ENCODE results near the gene BOC.

Gene BOC

GRCh38 chr3:113271594-113272384, 60.4 kb downstream of the BOC start:
- DNase-seq (ENCODE audit: low read depth) = no peak

DNA sequence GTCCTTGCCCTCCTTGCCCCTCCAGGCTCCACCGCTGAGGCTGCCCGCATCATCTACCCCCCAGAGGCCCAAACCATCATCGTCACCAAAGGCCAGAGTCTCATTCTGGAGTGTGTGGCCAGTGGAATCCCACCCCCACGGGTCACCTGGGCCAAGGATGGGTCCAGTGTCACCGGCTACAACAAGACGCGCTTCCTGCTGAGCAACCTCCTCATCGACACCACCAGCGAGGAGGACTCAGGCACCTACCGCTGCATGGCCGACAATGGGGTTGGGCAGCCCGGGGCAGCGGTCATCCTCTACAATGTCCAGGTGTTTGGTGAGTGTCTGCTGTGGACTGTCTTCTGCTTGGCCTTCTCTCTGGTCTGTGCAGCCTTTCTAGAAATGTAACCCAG, 61.0 kb downstream of the BOC start:
- DNase-seq (ENCODE audit: low read depth) = no peak

DNA sequence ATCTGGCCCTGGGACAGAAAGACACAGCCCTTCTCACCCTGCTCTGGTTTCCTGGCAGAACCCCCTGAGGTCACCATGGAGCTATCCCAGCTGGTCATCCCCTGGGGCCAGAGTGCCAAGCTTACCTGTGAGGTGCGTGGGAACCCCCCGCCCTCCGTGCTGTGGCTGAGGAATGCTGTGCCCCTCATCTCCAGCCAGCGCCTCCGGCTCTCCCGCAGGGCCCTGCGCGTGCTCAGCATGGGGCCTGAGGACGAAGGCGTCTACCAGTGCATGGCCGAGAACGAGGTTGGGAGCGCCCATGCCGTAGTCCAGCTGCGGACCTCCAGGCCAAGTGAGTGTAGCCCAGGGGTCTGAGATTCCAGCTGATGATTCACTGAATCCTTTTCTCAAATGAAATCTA, 61.7 kb downstream of the BOC start:
- DNase-seq (ENCODE audit: low read depth) = no peak

DNA sequence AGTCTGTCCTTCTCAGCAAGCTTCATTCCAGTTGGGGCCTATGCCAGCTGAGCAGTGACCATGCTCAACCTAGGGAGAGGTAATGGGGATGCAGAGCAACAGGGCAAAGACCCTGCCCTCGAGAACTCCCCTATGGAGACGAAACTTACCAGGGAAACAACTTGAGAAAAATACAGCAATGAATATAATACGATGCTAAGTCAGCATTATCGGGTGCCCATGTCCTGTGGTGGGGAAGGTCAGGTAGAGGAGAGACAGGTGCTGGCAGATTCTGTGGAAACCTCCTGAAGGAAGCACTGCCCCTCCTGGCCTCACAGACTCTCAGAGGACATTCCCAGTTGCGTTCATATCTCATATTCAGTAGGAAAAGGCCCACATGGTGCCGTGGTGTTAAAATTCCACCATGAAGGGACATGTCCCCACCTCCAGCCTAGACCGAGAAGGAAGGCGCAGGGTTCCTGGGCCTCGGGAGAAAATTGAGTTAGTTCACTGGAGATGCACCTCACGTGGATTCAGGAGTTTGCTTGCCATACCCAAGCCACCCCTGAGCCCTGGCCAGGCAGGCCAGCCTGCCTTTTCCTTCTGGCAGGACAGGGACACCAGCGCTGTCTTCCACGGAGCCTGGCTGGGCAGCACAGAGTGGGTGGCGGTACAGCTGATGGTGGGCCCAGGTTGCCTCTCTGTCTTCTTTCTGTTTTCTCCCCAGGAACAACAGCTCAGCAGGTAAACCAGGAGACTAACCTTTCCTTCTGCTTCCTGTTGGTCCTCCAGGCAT, 62.4 kb downstream of the BOC start:
- no peak for DNase-seq (ENCODE audit: low read depth)

- no peak for DNase-seq (ENCODE audit: low read depth)
These were observed 63.3 kb downstream of the BOC start for GRCh38 chr3:113274425-113275257.

- no peak for DNase-seq (ENCODE audit: low read depth)
These were observed 63.9 kb downstream of the BOC start for GRCh38 chr3:113275258-113275556.

- no peak for DNase-seq (ENCODE audit: low read depth)
These were observed 64.2 kb downstream of the BOC start for GRCh38 chr3:113275583-113275928.

- no peak for DNase-seq (ENCODE audit: low read depth)
These were observed 64.8 kb downstream of the BOC start for GRCh38 chr3:113275929-113276750.

DNA sequence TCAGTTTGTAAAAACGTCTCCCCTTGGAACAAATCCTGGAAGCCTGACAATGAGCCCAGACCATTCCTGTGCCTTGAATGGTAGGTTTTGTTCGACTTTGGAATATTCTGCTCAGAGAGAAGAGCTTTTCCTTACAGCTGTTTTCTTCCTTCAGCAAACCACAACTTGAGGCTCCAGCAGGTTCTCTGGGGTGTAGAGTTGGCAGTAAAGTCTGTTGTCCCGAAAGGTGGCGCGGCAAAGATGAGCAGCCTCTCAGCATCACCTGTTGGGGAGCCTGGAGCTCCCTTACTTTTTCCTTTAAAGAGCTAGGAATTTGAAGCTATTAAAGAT, 65.4 kb downstream of the BOC start:
- no peak for DNase-seq (ENCODE audit: low read depth)

- no peak for DNase-seq (ENCODE audit: low read depth)
These were observed 66.1 kb downstream of the BOC start for GRCh38 chr3:113277414-113277813.

DNA sequence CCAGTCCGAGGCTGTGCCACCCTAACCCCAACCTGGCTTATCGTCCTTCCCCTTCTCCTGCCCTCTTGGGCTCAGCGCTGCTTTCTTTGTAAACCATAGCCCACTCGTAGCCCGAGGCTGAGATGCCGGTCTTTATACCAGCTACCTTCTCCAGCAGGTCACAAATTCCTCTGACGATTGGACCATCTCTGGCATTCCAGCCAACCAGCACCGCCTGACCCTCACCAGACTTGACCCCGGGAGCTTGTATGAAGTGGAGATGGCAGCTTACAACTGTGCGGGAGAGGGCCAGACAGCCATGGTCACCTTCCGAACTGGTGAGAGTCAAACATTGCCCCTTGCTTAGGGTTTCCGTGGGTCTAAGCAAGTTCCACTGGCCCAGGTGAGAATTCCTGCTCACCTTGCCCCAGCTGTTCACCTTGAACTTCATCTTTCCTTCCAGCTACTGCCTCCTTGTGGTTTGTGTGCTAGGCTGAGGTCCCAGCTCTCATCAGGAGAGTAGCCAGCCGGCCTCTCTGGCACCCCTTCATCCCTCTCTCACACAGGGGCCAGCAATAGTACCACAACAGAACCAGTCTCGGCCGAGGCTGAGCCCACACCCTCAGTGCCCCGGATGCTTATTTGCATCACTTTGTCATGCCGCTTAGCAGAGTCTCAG, 66.7 kb downstream of the BOC start:
- DNase-seq (ENCODE audit: low read depth) = no peak

DNA sequence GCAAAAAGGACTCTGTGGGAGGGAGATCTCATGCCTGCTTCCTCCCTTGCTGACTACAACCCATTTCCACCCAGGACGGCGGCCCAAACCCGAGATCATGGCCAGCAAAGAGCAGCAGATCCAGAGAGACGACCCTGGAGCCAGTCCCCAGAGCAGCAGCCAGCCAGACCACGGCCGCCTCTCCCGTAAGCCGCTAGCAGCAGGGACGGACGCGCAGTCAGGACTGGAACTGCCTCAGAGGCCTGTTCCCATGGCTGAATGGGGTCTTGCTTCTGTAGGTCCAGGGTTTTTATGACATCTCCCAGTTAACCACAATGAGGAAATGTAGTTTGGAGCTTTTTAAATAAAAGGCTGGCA, 67.2 kb downstream of the BOC start:
- DNase-seq (ENCODE audit: low read depth) = no peak

DNA sequence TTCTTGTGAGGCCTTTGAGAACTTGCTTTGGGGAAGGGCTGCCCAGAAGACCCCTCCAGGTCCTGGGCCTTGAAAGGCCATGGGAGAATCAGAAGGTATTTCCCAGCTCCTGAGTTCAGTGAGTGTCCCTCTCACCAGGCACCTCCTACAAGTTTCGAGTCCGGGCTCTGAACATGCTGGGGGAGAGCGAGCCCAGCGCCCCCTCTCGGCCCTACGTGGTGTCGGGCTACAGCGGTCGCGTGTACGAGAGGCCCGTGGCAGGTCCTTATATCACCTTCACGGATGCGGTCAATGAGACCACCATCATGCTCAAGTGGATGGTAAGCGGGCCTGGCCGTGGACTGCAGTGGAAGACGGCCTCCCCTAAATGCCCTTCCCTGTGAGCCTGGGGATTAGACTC, 68.3 kb downstream of the BOC start:
- no peak for DNase-seq (ENCODE audit: low read depth)

- no peak for DNase-seq (ENCODE audit: low read depth)
These were observed 71.9 kb downstream of the BOC start for GRCh38 chr3:113283306-113283705.

DNA sequence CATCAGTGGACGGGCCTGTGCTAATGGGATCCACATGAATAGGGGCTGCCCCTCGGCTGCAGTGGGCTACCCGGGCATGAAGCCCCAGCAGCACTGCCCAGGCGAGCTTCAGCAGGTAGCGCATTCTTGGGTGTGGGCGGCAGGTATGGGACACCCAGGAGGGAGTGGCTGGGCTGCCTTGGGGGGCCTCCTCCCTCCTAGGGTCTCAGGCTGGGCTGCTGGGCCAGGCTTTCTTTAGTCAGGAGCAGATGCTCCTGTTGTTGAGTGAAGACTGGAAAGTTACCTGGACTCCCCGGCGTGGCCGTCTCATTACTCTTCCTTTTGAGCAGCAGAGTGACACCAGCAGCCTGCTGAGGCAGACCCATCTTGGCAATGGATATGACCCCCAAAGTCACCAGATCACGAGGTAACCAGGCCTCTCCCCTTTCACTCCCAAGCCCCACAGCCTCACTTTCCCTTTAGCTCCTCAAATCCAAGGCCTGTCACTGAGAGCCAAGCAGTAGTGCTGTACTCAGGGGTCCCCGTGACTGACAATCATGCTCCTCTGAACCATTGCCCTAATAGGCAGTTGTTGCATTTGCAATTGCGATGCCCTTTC, 73.2 kb downstream of the BOC start:
- DNase-seq (ENCODE audit: low read depth) = no peak

DNA sequence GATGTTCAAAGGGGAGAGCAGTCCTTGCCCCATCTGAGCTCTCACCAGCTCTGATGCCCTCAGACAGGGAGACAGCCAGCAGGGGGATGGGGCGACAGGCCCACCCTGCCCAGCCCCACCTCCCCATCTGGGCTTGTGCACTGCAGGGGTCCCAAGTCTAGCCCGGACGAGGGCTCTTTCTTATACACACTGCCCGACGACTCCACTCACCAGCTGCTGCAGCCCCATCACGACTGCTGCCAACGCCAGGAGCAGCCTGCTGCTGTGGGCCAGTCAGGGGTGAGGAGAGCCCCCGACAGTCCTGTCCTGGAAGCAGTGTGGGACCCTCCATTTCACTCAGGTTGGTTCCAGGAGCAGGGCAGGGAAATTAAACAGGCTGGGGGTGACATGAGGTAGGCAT, 73.9 kb downstream of the BOC start:
- no peak for DNase-seq (ENCODE audit: low read depth)

GRCh38 chr3:113285741-113286140, 74.4 kb downstream of the BOC start:
- no peak for DNase-seq (ENCODE audit: low read depth)

DNA sequence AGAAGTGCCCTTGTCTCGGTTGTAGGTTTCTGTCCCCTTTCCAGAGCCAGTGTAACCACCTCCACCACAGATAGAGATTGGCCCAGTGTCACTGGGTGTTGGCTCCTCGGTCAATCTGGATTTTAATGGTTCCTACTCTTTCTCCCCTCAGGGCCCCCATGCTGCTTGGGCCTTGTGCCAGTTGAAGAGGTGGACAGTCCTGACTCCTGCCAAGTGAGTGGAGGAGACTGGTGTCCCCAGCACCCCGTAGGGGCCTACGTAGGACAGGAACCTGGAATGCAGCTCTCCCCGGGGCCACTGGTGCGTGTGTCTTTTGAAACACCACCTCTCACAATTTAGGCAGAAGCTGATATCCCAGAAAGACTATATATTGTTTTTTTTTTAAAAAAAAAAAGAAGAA, 75.2 kb downstream of the BOC start:
- no peak for DNase-seq (ENCODE audit: low read depth)

DNA sequence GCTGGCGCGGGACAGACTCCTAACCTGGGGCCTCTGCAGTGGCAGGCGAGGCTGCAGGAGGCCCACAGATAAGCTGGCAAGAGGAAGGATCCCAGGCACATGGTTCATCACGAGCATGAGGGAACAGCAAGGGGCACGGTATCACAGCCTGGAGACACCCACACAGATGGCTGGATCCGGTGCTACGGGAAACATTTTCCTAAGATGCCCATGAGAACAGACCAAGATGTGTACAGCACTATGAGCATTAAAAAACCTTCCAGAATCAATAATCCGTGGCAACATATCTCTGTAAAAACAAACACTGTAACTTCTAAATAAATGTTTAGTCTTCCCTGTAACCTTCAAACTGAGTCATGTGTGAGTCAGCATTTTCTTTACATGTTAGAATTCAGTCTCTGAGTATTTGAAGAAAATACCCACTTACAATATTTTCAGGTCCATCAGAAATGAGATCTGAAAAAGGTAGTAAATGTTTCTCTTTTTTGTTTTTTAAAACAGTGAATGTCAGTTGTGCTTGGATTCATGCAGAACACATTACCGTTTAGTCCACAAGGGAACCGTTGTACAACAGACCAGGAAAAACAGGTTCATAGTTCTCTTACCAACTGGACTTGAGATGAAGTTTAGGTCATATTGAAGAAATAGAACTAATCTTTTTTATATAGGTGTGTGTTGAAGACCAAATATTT, 75.9 kb downstream of the BOC start:
- no peak for DNase-seq (ENCODE audit: low read depth)

DNA sequence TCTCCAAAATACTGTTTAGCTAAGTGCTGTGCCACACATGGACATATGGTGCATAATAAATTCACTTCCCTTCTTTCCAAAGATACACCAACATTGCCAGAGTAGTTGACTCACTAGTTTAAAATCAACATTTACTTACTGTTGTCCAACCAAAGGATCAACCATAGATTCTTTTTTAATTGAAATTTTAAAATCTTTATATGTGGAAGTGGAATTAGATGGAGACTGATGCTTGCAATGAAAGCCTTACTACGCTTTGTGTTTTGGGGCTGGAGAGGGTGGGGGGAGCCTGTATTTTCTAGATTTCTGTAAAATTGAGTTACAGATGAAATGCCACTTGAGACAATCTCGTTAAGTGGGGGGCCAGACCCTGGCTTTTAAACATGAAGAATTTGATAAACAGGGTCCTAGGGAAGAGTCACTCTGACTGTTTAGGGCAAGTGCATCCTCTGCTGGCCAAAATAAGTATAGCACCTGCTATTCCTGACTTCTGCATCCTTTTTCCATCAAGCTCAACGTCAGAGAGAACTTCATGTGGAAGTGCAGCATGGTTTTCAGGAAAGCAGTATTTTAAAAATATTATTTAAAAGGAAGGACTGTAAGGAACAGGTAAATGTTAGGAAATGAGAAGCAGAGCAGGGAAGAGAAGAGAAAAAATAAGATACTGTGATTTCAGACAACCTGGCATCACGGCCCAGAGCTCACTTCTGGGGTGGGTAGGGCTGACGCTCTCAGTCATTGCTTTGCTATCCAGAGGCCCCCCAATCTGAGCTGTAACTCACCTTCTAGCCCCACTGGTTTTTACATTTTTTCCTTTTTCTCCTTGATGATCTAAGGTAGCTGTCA, 76.7 kb downstream of the BOC start:
- peak; percentile 21 for DNase-seq (ENCODE audit: low read depth)

Data from activated T-cell treated with anti-CD3 and anti-CD28 coated beads for 48 hours (primary cell).